Upper lobe of left lung (tissue), 6 donors: ENCODE measurements around the gene RUNX1. TPM values are rescaled to one million over a fixed set of nuclear protein-coding genes. Genes with fewer than 3 reads are reported as not detected.

Experiments
- ATAC-seq, 2 donors: fragments of 200-7000 bp; cut with Tn5 transposase; one replicate each; pipeline ENCODE4 v1.9.1; 2022; ENCODE audit warnings: mild to moderate bottlenecking in 2 of 2, moderate library complexity in 2 of 2; ENCODE audit not compliant: low FRiP score in 2 of 2
- DNase-seq, 2 donors: peaks; one replicate each; pipeline ENCODE4 v3.0.0-alpha.2; 2019 to 2020
- H3K27ac ChIP-seq, 4 donors: fragments of 200-600 bp; sonication (generic); one replicate each; pipeline ENCODE4 v1.5.1; 2016 to 2019
- H3K27me3 ChIP-seq, 4 donors: fragments of 200-600 bp; sonication (generic); one replicate each; pipeline ENCODE4 v1.5.1; 2017 to 2019
- H3K36me3 ChIP-seq, 4 donors: fragments of 200-600 bp; sonication (generic); one replicate each; pipeline ENCODE4 v1.5.1; 2016 to 2019
- H3K4me1 ChIP-seq, 4 donors: fragments of 200-600 bp; sonication (generic); one replicate each; pipeline ENCODE4 v1.5.1; 2018 to 2019
- H3K4me3 ChIP-seq, 4 donors: fragments of 200-600 bp; sonication (generic); one replicate each; pipeline ENCODE4 v1.5.1; 2017 to 2019; ENCODE audit warnings: mild to moderate bottlenecking in 2 of 4, moderate library complexity in 1 of 4
- H3K9me3 ChIP-seq, 4 donors: fragments of 200-600 bp; sonication (generic); one replicate each; pipeline ENCODE4 v1.5.1; 2018 to 2019
- EP300 ChIP-seq, 4 donors: sonication (generic); formaldehyde crosslinking; IDR thresholded peaks; one replicate each; pipeline ENCODE4 v1.5.1; 2017; ENCODE audit warnings: antibody characterized with exemption in 4 of 4, control low read depth in 2 of 4
- POLR2A ChIP-seq, 4 donors: fragments of 450-650 bp; IDR thresholded peaks; one replicate each; pipeline ENCODE4 v1.5.1; 2016 to 2017; ENCODE audit warnings: antibody characterized with exemption in 4 of 4, mild to moderate bottlenecking in 2 of 4
- POLR2AphosphoS5 ChIP-seq, 2 donors: sonication (generic); formaldehyde crosslinking; IDR thresholded peaks; one replicate each; pipeline ENCODE4 v1.5.1; 2017; ENCODE audit warnings: antibody characterized with exemption in 2 of 2
- WGBS, 2 donors: methylation state at CpG; one replicate each; pipeline ENCODE4 v1.1.5; 2017 to 2018; 5-methylcytosine and 5-hydroxymethylcytosine counted together
- total RNA-seq, 6 donors: library from RNA; depleted of rRNA in 4 of 6; stranded (reverse); fragments of >200 nt in 4 of 6; gene quantifications; one replicate each; pipeline versions ENCODE4 v1.1.0 to v1.2.1, GENCODE V29; 2016 to 2021
- TF ChIP-seq, protein P1 (sequence below), 6 experiments: fragments of 450-650 bp in 4 of 6; fragments of 200-600 bp in 2 of 6; sonication (generic) in 2 of 6; IDR thresholded peaks; one replicate each; pipeline ENCODE4 v1.5.1; 2016 to 2019; ENCODE audit warnings: antibody characterized with exemption in 6 of 6
- donor health status: DM: no; HTN: no; CAD: no; lungs with moderate emphysema.
- donor health status: DM: no; HTN: yes; CAD: no; lungs with severe emphysema.

Gene RUNX1
- total RNA-seq, 6 donors from 2014 or later = 62.2 to 252 (median 98.2) TPM

DNA sequence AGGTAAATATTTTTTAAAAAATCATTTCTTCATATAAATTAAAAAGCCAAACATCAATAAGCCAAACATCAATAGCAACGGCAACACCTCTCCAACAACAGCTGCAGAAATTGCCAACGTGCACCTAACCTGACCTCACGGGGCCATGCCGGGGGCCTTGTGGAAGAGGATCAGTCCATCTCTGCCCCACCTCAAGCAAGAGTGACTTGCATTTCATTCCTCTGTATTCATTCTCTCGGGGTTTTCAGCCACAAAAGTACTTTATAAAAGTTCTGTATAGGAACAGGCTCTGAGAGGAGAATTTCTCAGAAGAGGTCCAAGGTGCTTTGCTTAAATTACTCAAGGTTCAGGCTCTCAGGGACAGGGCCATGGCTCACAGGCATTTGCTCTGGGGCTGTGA is 100.9 kb downstream of the RUNX1 start:
- no peak overlapping the region for H3K4me3 ChIP-seq
- WGBS, 2 donors = 83 to 93% methylated on average over 5 of the region's 5 CpGs
- no peaks in the 10 kb centered on the region for H3K4me1 ChIP-seq
- no peaks in the 10 kb centered on the region for H3K9me3 ChIP-seq
- no peaks in the 10 kb centered on the region for H3K27me3 ChIP-seq
- TF ChIP-seq EP300 (IDR thresholded peaks at IDR 0.05) (no peak), POLR2AphosphoS5 (IDR thresholded peaks at IDR 0.05) (no peak), POLR2A (IDR thresholded peaks at IDR 0.05) (no peak)
- TF ChIP-seq, protein P1, sequence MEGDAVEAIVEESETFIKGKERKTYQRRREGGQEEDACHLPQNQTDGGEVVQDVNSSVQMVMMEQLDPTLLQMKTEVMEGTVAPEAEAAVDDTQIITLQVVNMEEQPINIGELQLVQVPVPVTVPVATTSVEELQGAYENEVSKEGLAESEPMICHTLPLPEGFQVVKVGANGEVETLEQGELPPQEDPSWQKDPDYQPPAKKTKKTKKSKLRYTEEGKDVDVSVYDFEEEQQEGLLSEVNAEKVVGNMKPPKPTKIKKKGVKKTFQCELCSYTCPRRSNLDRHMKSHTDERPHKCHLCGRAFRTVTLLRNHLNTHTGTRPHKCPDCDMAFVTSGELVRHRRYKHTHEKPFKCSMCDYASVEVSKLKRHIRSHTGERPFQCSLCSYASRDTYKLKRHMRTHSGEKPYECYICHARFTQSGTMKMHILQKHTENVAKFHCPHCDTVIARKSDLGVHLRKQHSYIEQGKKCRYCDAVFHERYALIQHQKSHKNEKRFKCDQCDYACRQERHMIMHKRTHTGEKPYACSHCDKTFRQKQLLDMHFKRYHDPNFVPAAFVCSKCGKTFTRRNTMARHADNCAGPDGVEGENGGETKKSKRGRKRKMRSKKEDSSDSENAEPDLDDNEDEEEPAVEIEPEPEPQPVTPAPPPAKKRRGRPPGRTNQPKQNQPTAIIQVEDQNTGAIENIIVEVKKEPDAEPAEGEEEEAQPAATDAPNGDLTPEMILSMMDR (IDR thresholded peaks at IDR 0.05) = no peak
- no peak overlapping the region for H3K27ac ChIP-seq
- H3K36me3 ChIP-seq = no peaks in the 10 kb centered on the region
- ATAC-seq (no peak), DNase-seq (no peak)

DNA sequence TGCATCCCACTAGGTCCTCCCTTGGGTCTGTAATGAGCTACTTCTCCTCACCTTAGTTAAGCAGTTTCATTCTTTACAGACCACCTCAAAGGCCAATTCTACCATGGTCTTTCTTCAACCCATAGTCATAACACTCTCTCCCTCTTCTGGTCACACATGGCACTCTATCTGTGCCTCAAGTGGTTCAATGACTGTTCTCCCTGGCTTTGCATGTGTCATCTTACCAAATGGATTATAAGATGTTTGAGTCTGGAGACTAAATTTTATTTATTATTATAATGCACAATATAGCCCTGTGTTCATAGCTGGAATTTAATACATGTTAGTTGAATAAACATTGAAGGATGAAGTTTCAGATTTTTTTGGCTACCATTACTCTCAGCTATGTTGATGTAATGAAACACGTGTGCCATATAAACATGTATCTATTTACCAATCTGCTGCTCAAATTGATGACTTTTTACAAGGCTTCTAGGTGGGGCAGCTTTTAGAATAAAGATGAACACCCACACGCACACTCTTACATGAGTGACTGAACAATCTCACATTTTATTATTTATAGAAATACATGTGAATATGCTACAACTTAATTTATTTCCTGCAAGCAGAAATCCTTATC is 102.1 kb downstream of the RUNX1 start:
- H3K4me3 ChIP-seq = no peak overlapping the region
- no peak overlapping the region for H3K27ac ChIP-seq
- 77 to 83% methylated on average over 2 of the region's 2 CpGs for WGBS, 2 donors
- TF ChIP-seq, protein P1 (IDR thresholded peaks at IDR 0.05) = no peak
- TF ChIP-seq POLR2A (IDR thresholded peaks at IDR 0.05) (no peak), POLR2AphosphoS5 (IDR thresholded peaks at IDR 0.05) (no peak), EP300 (IDR thresholded peaks at IDR 0.05) (no peak)
- ATAC-seq (no peak), DNase-seq (no peak)
- no peaks in the 10 kb centered on the region for H3K36me3 ChIP-seq
- no peaks in the 10 kb centered on the region for H3K9me3 ChIP-seq
- no peaks in the 10 kb centered on the region for H3K27me3 ChIP-seq
- no peaks in the 10 kb centered on the region for H3K4me1 ChIP-seq

DNA sequence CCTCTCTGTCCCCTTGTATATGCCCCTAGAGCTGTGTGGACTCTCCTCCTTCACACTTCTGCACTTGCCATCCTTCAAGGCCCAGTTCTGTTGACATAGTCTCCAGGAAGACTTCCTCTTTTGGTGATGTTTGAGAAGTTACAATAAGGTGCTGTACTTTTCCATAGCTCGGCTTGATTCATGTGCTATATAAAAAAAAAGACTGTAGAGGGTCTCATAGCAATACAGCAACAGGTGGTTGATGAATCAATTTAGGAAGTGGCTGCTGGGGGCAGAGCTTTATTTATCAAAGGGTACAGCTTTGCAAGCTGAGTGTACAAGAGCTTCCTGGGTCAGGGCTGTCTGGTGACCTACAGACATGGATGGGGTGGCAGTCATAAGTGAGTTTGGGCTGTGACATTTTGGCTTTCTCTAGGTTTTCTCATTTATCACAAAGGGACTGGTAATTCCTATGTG is 102.7 kb downstream of the RUNX1 start:
- Histone ChIP-seq H3K4me3 (no peak overlapping the region), H3K4me1 (no peaks in the 10 kb centered on the region)

DNA sequence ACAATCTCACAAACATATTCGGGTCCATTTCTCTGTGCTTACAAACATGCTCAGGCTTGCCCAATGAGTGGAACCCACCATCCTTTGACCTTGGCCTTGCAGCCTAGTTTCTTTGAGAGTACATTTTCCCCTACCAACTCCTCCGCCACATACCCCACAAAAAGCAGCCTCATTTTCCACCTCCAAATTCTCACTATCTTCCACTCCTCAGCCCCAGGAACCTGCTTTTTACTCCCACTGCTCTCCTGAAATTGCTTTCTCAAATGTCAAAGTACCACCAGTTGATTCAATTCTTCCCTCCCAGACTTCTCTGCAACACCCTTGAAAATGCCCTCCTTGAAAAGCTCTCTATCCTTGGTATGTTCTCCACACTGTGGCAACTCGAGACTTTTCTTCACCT is 103.8 kb downstream of the RUNX1 start:
- DNase-seq (no peak), ATAC-seq (no peak)
- H3K4me3 ChIP-seq = no peak overlapping the region
- H3K4me1 ChIP-seq = no peaks in the 10 kb centered on the region
- no peaks in the 10 kb centered on the region for H3K9me3 ChIP-seq
- H3K27ac ChIP-seq = no peak overlapping the region
- no peaks in the 10 kb centered on the region for H3K36me3 ChIP-seq
- no peak for TF ChIP-seq POLR2AphosphoS5 (IDR thresholded peaks at IDR 0.05)
- TF ChIP-seq, protein P1 (IDR thresholded peaks at IDR 0.05) = no peak
- TF ChIP-seq POLR2A (IDR thresholded peaks at IDR 0.05) = no peak
- 89 to 90% methylated on average over 3 of the region's 3 CpGs for WGBS, 2 donors
- H3K27me3 ChIP-seq = no peaks in the 10 kb centered on the region

More for the DNA sequence above, 102.7 kb downstream of the RUNX1 start:
- H3K9me3 ChIP-seq = no peaks in the 10 kb centered on the region
- no peak overlapping the region for H3K27ac ChIP-seq
- TF ChIP-seq, protein P1 (IDR thresholded peaks at IDR 0.05) = no peak
- no peak for TF ChIP-seq POLR2AphosphoS5 (IDR thresholded peaks at IDR 0.05)
- no peak for TF ChIP-seq POLR2A (IDR thresholded peaks at IDR 0.05)
- no peak for TF ChIP-seq EP300 (IDR thresholded peaks at IDR 0.05)
- H3K36me3 ChIP-seq = no peaks in the 10 kb centered on the region
- 71 to 80% methylated on average over 1 of the region's 1 CpG for WGBS, 2 donors
- DNase-seq (no peak), ATAC-seq (peak in 1 of 2 donors; percentile 34)
- no peaks in the 10 kb centered on the region for H3K27me3 ChIP-seq
